Upper lobe of right lung (tissue), 1 donor: ENCODE measurements around the gene FTCDNL1. TPM values are rescaled to one million over a fixed set of nuclear protein-coding genes. Genes with fewer than 3 reads are reported as not detected.
A peak's percentile ranks its signal among the peaks of the same experiment; 100 is the strongest.

ENCODE experiments used
- ATAC-seq: fragments of 200-7000 bp; cut with Tn5 transposase; one replicate; pipeline ENCODE4 v1.9.1; 2020; ENCODE audit warnings: mild to moderate bottlenecking, moderate library complexity
- DNase-seq: peaks from one replicate; pipeline ENCODE4 v3.0.0-alpha.2; 2020
- H3K27ac ChIP-seq: fragments of 200-600 bp; one replicate; pipeline ENCODE4 v1.8.0; 2022
- H3K27me3 ChIP-seq: fragments of 200-600 bp; one replicate; pipeline ENCODE4 v1.8.0; 2022; ENCODE audit warnings: mild to moderate bottlenecking
- H3K36me3 ChIP-seq: fragments of 200-600 bp; one replicate; pipeline ENCODE4 v1.8.0; 2022
- H3K4me1 ChIP-seq: fragments of 200-600 bp; one replicate; pipeline ENCODE4 v1.8.0; 2022
- H3K4me3 ChIP-seq: fragments of 200-600 bp; one replicate; pipeline ENCODE4 v1.8.0; 2022; ENCODE audit warnings: mild to moderate bottlenecking
- H3K9me3 ChIP-seq: fragments of 200-600 bp; one replicate; pipeline ENCODE4 v1.8.0; 2022
- CTCF ChIP-seq: fragments of 200-600 bp; IDR thresholded peaks from one replicate; pipeline ENCODE4 v1.8.0; 2022; ENCODE audit warnings: antibody characterized with exemption
- intact Hi-C: fragments of 100-400 bp; cut with DNase I; formaldehyde crosslinking; loops from one replicate; pipeline ENCODE4 v1.11.0; 2022
- total RNA-seq: library from RNA; stranded (reverse); fragmentation: NEBNext Ultra II Directional; extraction: Animal tissue kit (Norgen Biotek cat#: 25700); gene quantifications from one replicate; pipeline ENCODE4 v1.2.1, GENCODE V29; 2021
- donor health status: DM: no; HTN: yes; CAD: no; lungs with severe emphysema.

FTCDNL1 gene
- total RNA-seq, 1 donor from 2014 or later: 2.1 TPM

- Histone ChIP-seq H3K9me3 (no peaks in the 10 kb centered on the region), H3K27me3 (no peaks in the 10 kb centered on the region)
- no peak for ATAC-seq
Measured at GRCh38 chr2:199764273-199764800, 86.7 kb downstream of the FTCDNL1 start.

GRCh38 chr2:199762963-199763362, 88.0 kb downstream of the FTCDNL1 start:
- H3K4me3 ChIP-seq: no peak overlapping the region
- no peaks in the 10 kb centered on the region for H3K27me3 ChIP-seq
- H3K36me3 ChIP-seq: no peaks in the 10 kb centered on the region
- no peaks in the 10 kb centered on the region for H3K4me1 ChIP-seq
- no peak for TF ChIP-seq CTCF
- intact Hi-C loops: no loop called here
- H3K9me3 ChIP-seq: no peaks in the 10 kb centered on the region
- DNase-seq: no peak
- ATAC-seq: no peak
- H3K27ac ChIP-seq: no peak overlapping the region

More at GRCh38 chr2:199764273-199764800, 86.7 kb downstream of the FTCDNL1 start:
- intact Hi-C loops: no loop called here
- Histone ChIP-seq H3K36me3 (no peaks in the 10 kb centered on the region), H3K27ac (no peak overlapping the region), H3K4me3 (no peak overlapping the region), H3K4me1 (no peaks in the 10 kb centered on the region)
- DNase-seq: no peak
- no peak for TF ChIP-seq CTCF

- Histone ChIP-seq H3K27ac (no peak overlapping the region), H3K36me3 (no peaks in the 10 kb centered on the region), H3K4me3 (no peak overlapping the region), H3K4me1 (no peaks in the 10 kb centered on the region), H3K27me3 (no peaks in the 10 kb centered on the region), H3K9me3 (no peaks in the 10 kb centered on the region)
- intact Hi-C loops: no loop called here
- ATAC-seq (no peak), DNase-seq (no peak)
- no peak for TF ChIP-seq CTCF
Measured at GRCh38 chr2:199760574-199760973, 90.4 kb downstream of the FTCDNL1 start.

- ATAC-seq (peak; percentile 70), DNase-seq (peak; percentile 70)
- Histone ChIP-seq H3K36me3 (no peaks in the 10 kb centered on the region), H3K27ac (no peak overlapping the region), H3K27me3 (no peaks in the 10 kb centered on the region), H3K4me1 (no peaks in the 10 kb centered on the region), H3K9me3 (no peaks in the 10 kb centered on the region), H3K4me3 (no peak overlapping the region)
- intact Hi-C loops: no loop called here
- no peak for TF ChIP-seq CTCF
Measured at GRCh38 chr2:199757233-199757870, 93.6 kb downstream of the FTCDNL1 start.

- Histone ChIP-seq H3K27me3 (no peaks in the 10 kb centered on the region), H3K4me3 (no peak overlapping the region), H3K36me3 (no peaks in the 10 kb centered on the region), H3K27ac (no peak overlapping the region), H3K9me3 (no peaks in the 10 kb centered on the region), H3K4me1 (no peaks in the 10 kb centered on the region)
- ATAC-seq: no peak
- intact Hi-C loops: no loop called here
- no peak for DNase-seq
- TF ChIP-seq CTCF: no peak
Measured at GRCh38 chr2:199756743-199757142, 94.2 kb downstream of the FTCDNL1 start.
